Erythroblast (primary cell): ENCODE results near the gene SSMEM1.

ENCODE experiments used
- GATA1 ChIP-seq: IDR thresholded peaks from 2 replicates; pipeline ENCODE4 v1.6.1; 2011; ENCODE audit warnings: low read depth, mild to moderate bottlenecking, control low read depth, low read length, moderate library complexity
- POLR2A ChIP-seq: IDR thresholded peaks from 2 replicates; pipeline ENCODE4 v1.6.1; 2011; ENCODE audit warnings: mild to moderate bottlenecking, low read length

GRCh38 chr7:130201796-130202195, 5.9 kb upstream of the SSMEM1 start:
- TF ChIP-seq POLR2A (no peak), GATA1 (no peak)
